HG03520 (cell line): ENCODE data around the gene PTPRO.

ENCODE experiments used
- ATAC-seq: cut with Tn5 transposase; IDR thresholded peaks from one replicate; pipeline ENCODE4 v1.9.1; 2021; ENCODE audit warnings: mild to moderate bottlenecking, moderate library complexity; ENCODE audit not compliant: unreplicated experiment

Gene PTPRO

GRCh38 chr12:15443611-15444010 is 121.3 kb downstream of the PTPRO start:
- ATAC-seq, result no peak

- no peak for ATAC-seq
Measured at GRCh38 chr12:15444523-15444922, 122.2 kb downstream of the PTPRO start.

DNA sequence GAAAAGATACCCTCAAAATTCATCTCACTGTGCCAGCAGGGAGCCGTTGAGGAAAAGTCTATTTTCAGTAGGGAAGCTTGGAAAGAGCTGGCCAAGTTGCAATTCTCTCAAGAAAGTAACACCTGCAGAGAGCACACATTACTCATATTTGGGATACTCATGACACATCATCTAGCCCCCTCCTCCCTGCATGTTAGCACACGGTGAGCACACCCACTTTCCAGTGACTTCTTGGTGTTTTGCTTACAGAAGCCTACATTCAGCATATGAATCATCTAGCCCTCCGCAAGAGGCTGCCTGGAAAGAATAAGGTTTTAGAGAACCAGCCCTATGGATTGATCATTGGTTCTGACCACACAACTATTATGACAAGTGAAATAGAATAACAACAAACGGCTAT is 124.5 kb downstream of the PTPRO start:
- ATAC-seq, result no peak

- peak; percentile 88 for ATAC-seq
Measured at GRCh38 chr12:15453613-15454012, 131.3 kb downstream of the PTPRO start.

GRCh38 chr12:15458008-15458407 is 135.7 kb downstream of the PTPRO start:
- ATAC-seq, result no peak

GRCh38 chr12:15468911-15469310 is 146.6 kb downstream of the PTPRO start:
- no peak for ATAC-seq

DNA sequence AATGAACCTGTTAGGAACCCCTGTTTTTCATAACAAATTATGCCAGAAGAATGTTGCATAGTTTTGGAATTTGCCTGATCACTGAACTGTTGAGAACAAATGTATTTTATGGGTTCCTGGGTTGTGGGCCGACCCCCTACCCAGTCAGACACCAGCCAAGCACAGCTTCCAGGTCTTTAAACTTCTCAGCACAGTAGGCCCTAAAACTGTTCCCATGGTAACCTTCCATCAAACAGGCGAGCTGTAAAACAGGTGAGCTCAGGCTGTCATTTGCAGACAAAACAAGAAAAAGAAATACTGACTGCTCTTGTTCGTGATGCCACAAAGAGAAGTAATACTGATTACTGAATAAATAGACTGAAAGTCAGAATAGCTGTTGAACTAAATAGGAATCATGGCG is 147.0 kb downstream of the PTPRO start:
- no peak for ATAC-seq

DNA sequence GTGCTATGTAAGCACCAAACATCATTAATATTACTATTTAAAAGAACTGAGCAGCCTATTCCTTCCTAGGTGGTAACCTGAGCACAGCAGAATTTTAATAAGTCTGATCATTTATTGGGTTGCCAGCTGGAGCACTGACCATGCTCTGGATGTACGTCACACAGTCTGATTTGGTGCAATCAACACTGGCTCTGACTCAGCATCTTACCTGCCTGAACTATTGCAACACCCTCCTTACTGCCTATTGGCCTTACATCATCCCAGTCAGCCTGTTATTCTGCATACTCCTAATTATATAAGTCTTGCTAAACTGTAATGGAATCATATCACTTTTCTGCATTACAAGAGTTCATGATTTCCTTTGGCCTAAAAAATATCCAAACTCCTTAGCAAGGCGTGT is 149.7 kb downstream of the PTPRO start:
- ATAC-seq, result no peak

- no peak for ATAC-seq
Measured at GRCh38 chr12:15474766-15475165, 152.5 kb downstream of the PTPRO start.

DNA sequence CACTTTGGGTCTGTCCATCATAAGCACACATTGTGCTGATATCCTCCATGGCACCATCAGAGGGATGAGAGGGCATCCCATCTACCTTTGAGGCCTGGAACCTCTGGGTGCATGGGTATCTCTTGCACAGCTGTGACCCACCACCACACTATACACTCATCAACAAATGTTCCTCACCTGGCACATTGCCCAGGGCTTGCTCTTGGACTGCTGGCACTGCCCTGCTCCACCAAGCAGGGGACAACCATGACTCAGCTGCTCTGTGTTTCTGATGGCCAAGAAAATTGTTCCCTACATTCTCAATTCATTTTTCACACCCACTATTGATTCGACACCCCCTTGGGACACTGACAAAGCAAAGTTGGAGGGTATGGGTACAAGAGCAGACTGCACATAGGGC is 155.5 kb downstream of the PTPRO start:
- ATAC-seq, result no peak

GRCh38 chr12:15481846-15482245 is 159.5 kb downstream of the PTPRO start:
- ATAC-seq, result no peak

GRCh38 chr12:15485466-15485865 is 163.2 kb downstream of the PTPRO start:
- no peak for ATAC-seq

DNA sequence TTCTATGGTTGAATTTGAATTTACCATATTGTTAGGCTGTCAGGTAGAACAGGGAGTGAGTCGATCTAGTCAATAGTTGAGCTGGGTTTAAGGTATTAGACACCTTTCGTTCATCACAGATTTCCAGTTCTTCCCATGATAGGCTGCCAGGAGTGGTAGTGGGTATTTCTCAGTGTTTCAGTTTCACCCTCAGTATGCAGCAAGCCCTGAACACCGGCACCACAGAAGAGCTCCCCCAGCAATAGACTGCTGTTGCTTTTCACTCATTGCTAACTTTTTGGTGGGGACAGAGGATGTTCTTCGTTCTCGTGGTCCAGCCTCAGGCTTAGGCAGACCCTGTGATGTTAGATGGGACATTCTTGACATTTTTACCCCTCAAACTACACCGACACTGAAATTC is 164.6 kb downstream of the PTPRO start:
- no peak for ATAC-seq

GRCh38 chr12:15488481-15488880 is 166.2 kb downstream of the PTPRO start:
- no peak for ATAC-seq

GRCh38 chr12:15494329-15495046 is 172.2 kb downstream of the PTPRO start:
- ATAC-seq, result peak; percentile 73

- no peak for ATAC-seq
Measured at GRCh38 chr12:15495746-15496145, 173.4 kb downstream of the PTPRO start.

DNA sequence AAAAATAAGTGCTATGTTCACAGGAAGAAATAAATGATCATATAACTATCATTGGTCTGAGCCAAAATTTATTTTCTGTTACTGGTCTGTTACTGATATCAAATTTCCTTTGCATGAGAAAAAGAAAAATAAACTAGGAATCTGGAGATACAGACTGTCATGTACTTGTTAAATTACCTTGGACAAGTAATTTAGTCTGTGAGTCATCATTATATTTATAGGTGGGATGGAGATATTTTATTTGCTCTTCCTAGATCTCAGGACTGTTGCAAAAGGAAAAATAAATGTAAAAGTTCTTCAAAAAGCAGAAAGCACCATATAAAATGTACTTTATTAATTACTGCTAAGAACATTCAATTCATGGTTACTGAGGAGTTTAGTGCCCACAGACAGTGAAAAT is 174.4 kb downstream of the PTPRO start:
- no peak for ATAC-seq

GRCh38 chr12:15497671-15498292 is 175.5 kb downstream of the PTPRO start:
- no peak for ATAC-seq

GRCh38 chr12:15502211-15502610 is 179.9 kb downstream of the PTPRO start:
- no peak for ATAC-seq

- no peak for ATAC-seq
Measured at GRCh38 chr12:15505616-15506015, 183.3 kb downstream of the PTPRO start.

DNA sequence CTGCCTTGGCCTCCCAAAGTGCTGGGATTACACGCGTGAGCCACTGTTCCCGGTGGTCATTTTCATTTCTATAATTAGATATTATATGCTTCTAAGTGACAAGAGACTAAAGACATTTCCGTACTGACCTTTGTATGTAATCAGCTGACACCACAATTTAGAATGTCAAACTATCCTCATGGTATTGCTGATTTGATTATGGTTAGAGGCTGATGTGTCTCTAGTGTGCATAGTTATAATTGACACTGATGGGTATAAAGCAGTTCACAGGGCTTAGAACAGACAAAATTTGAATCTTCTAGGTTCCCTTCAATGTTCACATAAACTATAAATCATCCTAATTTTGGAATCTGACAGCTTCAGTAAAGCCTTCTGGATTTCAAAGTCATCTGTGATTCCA is 192.7 kb downstream of the PTPRO start:
- no peak for ATAC-seq

DNA sequence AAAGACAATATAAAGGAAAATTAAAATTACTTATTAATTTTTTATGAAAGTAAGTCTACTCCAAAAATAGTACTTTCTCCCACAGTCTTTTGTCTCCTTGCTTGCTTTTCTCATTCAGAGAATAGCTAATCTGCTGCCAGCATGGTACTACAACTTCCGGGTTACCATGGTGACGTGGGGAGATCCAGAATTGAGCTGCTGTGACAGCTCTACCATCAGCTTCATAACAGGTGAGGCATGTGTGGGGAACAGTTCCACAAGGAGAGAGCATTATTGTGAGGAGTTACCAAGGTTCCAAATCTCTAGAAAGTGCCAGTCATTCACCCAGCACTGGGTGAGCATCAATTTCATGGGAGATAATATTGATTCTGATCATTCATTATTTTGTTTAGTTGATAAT is 197.8 kb downstream of the PTPRO start:
- ATAC-seq, result no peak

DNA sequence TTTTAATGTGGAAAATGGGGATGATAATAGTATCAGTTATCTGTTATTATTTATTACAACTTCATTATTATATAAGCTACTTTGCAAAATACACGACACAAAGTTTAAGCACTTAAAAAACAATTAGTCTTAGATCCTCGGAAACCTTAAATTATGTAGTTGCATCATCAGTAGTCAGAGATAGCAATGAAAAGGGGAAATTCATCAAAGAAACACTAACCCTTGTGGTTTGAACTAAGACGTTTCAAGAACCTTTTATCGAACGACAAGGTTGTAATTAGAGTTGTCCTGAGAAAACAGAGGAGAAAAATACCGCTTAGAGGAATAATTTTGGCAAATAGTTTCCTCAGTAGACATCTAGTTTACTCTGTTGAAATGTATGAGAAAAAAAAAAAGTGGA is 198.5 kb downstream of the PTPRO start:
- ATAC-seq, result no peak
